Lower lobe of right lung (tissue), 2 donors: ENCODE results near the gene LLGL1. TPM values are rescaled to one million over a fixed set of nuclear protein-coding genes. Genes with fewer than 3 reads are reported as not detected.

ENCODE experiments used
- ATAC-seq, 2 donors: fragments of 200-7000 bp; cut with Tn5 transposase; one replicate each; pipeline ENCODE4 v1.9.1; 2020 to 2022; ENCODE audit warnings: mild to moderate bottlenecking in 2 of 2, moderate library complexity in 2 of 2
- DNase-seq: peaks from one replicate; pipeline ENCODE4 v3.0.0-alpha.2; 2020
- H3K27ac ChIP-seq: fragments of 200-600 bp; one replicate; pipeline ENCODE4 v1.8.0; 2022
- H3K27me3 ChIP-seq: fragments of 200-600 bp; one replicate; pipeline ENCODE4 v1.8.0; 2022; ENCODE audit warnings: low read depth
- H3K36me3 ChIP-seq: fragments of 200-600 bp; one replicate; pipeline ENCODE4 v1.8.0; 2022; ENCODE audit warnings: mild to moderate bottlenecking
- H3K4me1 ChIP-seq: fragments of 200-600 bp; one replicate; pipeline ENCODE4 v1.8.0; 2022
- H3K4me3 ChIP-seq: fragments of 200-600 bp; one replicate; pipeline ENCODE4 v1.8.0; 2022; ENCODE audit warnings: mild to moderate bottlenecking
- H3K9me3 ChIP-seq: fragments of 200-600 bp; one replicate; pipeline ENCODE4 v1.8.0; 2022
- CTCF ChIP-seq: fragments of 200-600 bp; IDR thresholded peaks from one replicate; pipeline ENCODE4 v1.8.0; 2022; ENCODE audit warnings: antibody characterized with exemption, mild to moderate bottlenecking
- intact Hi-C: fragments of 100-400 bp; cut with DNase I; formaldehyde crosslinking; loops from one replicate; pipeline ENCODE4 v1.11.0; 2022
- total RNA-seq: library from RNA; stranded (reverse); fragmentation: NEBNext Ultra II Directional; extraction: Animal tissue kit (Norgen Biotek cat#: 25700); gene quantifications from one replicate; pipeline ENCODE4 v1.2.1, GENCODE V29; 2021
- donor health status: DM: no; HTN: yes; CAD: no; lungs with severe emphysema.

The LLGL1 gene
- total RNA-seq, 1 donor from 2014 or later, result 12.0 TPM

DNA sequence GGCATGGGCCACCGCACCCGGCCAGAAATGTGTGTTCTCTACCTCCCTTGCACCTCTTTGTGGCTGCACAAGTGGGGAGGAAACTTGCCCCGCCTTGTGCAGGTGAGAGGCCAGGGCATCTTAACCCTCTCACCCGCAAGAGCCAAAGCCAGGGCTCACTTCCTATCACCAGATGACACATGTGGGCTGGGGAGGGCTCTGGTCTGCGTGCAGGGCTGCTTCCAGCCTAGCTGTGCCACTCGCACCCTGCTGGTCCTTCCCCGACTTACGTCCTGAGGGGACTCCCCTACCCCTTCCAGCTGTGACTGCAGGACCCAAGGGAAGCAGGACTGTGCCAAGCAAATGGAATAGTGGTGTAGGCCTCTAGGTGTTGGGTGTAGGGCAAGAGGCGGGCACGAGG, 41.9 kb downstream of the LLGL1 start:
- intact Hi-C loops, result no loop called here
- H3K36me3 ChIP-seq, result peaks cover 28% of the 10 kb centered on the region
- H3K9me3 ChIP-seq, result no peaks in the 10 kb centered on the region
- H3K27me3 ChIP-seq, result no peaks in the 10 kb centered on the region
- H3K4me3 ChIP-seq, result no peak overlapping the region
- H3K4me1 ChIP-seq, result peaks cover 6% of the 10 kb centered on the region
- ATAC-seq (no peak), DNase-seq (no peak)
- no peak for TF ChIP-seq CTCF
- H3K27ac ChIP-seq, result no peak overlapping the region

- no peaks in the 10 kb centered on the region for H3K27me3 ChIP-seq
- H3K36me3 ChIP-seq, result peaks cover 28% of the 10 kb centered on the region
- no peak for DNase-seq
- H3K4me1 ChIP-seq, result peaks cover under 1% of the 10 kb centered on the region
- no peak for TF ChIP-seq CTCF
- intact Hi-C loops, result no loop called here
- H3K9me3 ChIP-seq, result no peaks in the 10 kb centered on the region
- peak; percentile 20 to 29 for ATAC-seq
- H3K27ac ChIP-seq, result no peak overlapping the region
- H3K4me3 ChIP-seq, result no peak overlapping the region
Observed at GRCh38 chr17:18267927-18268711, 42.7 kb downstream of the LLGL1 start.

GRCh38 chr17:18270046-18270931, 44.9 kb downstream of the LLGL1 start:
- Histone ChIP-seq H3K27ac (no peak overlapping the region), H3K4me1 (no peaks in the 10 kb centered on the region), H3K9me3 (no peaks in the 10 kb centered on the region), H3K4me3 (no peak overlapping the region), H3K27me3 (no peaks in the 10 kb centered on the region), H3K36me3 (peaks cover 24% of the 10 kb centered on the region)
- intact Hi-C loops, result no loop called here
- no peak for TF ChIP-seq CTCF
- ATAC-seq (no peak), DNase-seq (no peak)

DNA sequence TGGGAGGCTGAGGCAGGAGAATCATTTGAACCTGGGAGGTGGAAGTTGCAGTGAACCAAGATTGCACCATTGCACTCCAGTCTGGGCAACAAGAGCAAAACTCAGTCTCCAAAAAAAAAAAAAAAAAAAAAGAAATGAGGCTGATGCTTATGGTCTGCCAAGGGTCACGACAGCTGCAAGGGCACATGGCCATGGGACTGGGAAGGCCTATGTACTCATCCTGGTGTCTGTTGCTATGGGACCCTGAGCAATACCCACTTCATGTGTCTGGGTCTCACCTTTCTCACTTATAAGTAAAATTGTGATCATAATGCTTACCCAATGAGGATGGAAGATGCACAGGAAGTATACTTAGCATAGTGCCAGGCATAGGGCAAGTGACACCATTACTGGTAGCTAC, 51.6 kb downstream of the LLGL1 start:
- H3K36me3 ChIP-seq, result peaks cover 82% of the 10 kb centered on the region

GRCh38 chr17:18278867-18279266, 53.4 kb downstream of the LLGL1 start:
- ATAC-seq (no peak), DNase-seq (no peak)
- Histone ChIP-seq H3K36me3 (peaks cover 91% of the 10 kb centered on the region), H3K27me3 (no peaks in the 10 kb centered on the region), H3K4me3 (no peak overlapping the region), H3K4me1 (no peaks in the 10 kb centered on the region), H3K9me3 (no peaks in the 10 kb centered on the region), H3K27ac (no peak overlapping the region)
- intact Hi-C loops, result no loop called here
- no peak for TF ChIP-seq CTCF

More for the DNA sequence above, 51.6 kb downstream of the LLGL1 start:
- Histone ChIP-seq H3K4me3 (no peak overlapping the region), H3K4me1 (no peaks in the 10 kb centered on the region), H3K9me3 (no peaks in the 10 kb centered on the region), H3K27me3 (no peaks in the 10 kb centered on the region), H3K27ac (no peak overlapping the region)
- ATAC-seq, result no peak
- no peak for DNase-seq
- intact Hi-C loops, result no loop called here
- TF ChIP-seq CTCF, result no peak
